ENCODE results near the gene SPATA32.

DNA sequence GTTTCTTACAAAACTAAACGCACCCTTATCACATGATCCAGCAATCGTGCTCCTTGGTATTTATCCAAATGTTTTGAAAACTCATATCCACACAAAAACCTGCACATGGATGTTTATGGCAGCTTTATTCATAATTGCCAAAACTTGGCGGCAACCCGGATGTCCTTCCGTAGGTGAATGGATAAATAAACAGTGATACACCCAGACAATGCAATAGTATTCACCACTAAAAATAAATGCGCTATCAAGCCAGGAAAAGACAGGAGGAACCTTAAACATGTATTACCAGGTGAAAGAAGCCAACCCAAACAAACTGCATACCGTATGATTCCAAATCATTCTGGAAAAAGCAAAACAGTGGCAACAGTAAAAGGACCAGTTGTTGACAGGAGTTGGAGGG is 10.0 kb downstream of the SPATA32 start:
- TF ChIP-seq EZH2 (optimal IDR thresholded peaks at IDR 0.05; ENCODE audit: low read depth, low read length) = no peak
- TF ChIP-seq, protein P1, sequence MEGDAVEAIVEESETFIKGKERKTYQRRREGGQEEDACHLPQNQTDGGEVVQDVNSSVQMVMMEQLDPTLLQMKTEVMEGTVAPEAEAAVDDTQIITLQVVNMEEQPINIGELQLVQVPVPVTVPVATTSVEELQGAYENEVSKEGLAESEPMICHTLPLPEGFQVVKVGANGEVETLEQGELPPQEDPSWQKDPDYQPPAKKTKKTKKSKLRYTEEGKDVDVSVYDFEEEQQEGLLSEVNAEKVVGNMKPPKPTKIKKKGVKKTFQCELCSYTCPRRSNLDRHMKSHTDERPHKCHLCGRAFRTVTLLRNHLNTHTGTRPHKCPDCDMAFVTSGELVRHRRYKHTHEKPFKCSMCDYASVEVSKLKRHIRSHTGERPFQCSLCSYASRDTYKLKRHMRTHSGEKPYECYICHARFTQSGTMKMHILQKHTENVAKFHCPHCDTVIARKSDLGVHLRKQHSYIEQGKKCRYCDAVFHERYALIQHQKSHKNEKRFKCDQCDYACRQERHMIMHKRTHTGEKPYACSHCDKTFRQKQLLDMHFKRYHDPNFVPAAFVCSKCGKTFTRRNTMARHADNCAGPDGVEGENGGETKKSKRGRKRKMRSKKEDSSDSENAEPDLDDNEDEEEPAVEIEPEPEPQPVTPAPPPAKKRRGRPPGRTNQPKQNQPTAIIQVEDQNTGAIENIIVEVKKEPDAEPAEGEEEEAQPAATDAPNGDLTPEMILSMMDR (IDR thresholded peaks at IDR 0.05; ENCODE audit: low read length) = no peak
